ENCODE results near the gene SBF2.

Gene SBF2

GRCh38 chr11:9842923-9843322 is 451.1 kb downstream of the SBF2 start:
- Mint-ChIP-seq H3K4me3 (no peak overlapping the region), H3K27ac (no peak overlapping the region), H3K27me3 (ENCODE audit: low read depth) (no peaks in the 10 kb centered on the region), H3K36me3 (ENCODE audit: low read depth) (peaks cover 27% of the 10 kb centered on the region), H3K9me3 (peaks cover 7% of the 10 kb centered on the region), H3K4me1 (ENCODE audit: low read depth) (peaks cover 45% of the 10 kb centered on the region)

GRCh38 chr11:9840460-9841004 is 453.5 kb downstream of the SBF2 start:
- Mint-ChIP-seq H3K4me1 (ENCODE audit: low read depth) (peaks cover 38% of the 10 kb centered on the region), H3K4me3 (peak overlapping the region; percentile 51), H3K27ac (peak overlapping the region; percentile 36), H3K27me3 (ENCODE audit: low read depth) (no peaks in the 10 kb centered on the region), H3K36me3 (ENCODE audit: low read depth) (peaks cover 26% of the 10 kb centered on the region), H3K9me3 (peaks cover 7% of the 10 kb centered on the region)

- H3K27ac Mint-ChIP-seq = peak overlapping the region; percentile 52
- H3K4me3 Mint-ChIP-seq = peak overlapping the region; percentile 31
- peaks cover 19% of the 10 kb centered on the region for H3K36me3 Mint-ChIP-seq (ENCODE audit: low read depth)
- H3K9me3 Mint-ChIP-seq = peaks cover 7% of the 10 kb centered on the region
- no peaks in the 10 kb centered on the region for H3K27me3 Mint-ChIP-seq (ENCODE audit: low read depth)
- H3K4me1 Mint-ChIP-seq (ENCODE audit: low read depth) = peaks cover 38% of the 10 kb centered on the region
These were observed 454.5 kb downstream of the SBF2 start for GRCh38 chr11:9839550-9839949.

- Mint-ChIP-seq H3K4me3 (peak overlapping the region; percentile 31), H3K4me1 (ENCODE audit: low read depth) (peaks cover 38% of the 10 kb centered on the region), H3K9me3 (peaks cover 7% of the 10 kb centered on the region), H3K27me3 (ENCODE audit: low read depth) (no peaks in the 10 kb centered on the region), H3K36me3 (ENCODE audit: low read depth) (peaks cover 19% of the 10 kb centered on the region), H3K27ac (peak overlapping the region; percentile 18)
These were observed 455.1 kb downstream of the SBF2 start for GRCh38 chr11:9838961-9839360.

GRCh38 chr11:9838229-9838628 is 455.8 kb downstream of the SBF2 start:
- Mint-ChIP-seq H3K9me3 (peaks cover 7% of the 10 kb centered on the region), H3K27me3 (ENCODE audit: low read depth) (no peaks in the 10 kb centered on the region), H3K27ac (no peak overlapping the region), H3K36me3 (ENCODE audit: low read depth) (peaks cover 19% of the 10 kb centered on the region), H3K4me3 (no peak overlapping the region), H3K4me1 (ENCODE audit: low read depth) (peaks cover 36% of the 10 kb centered on the region)

- no peaks in the 10 kb centered on the region for H3K27me3 Mint-ChIP-seq (ENCODE audit: low read depth)
- no peaks in the 10 kb centered on the region for H3K9me3 Mint-ChIP-seq
- H3K27ac Mint-ChIP-seq = no peak overlapping the region
- H3K4me1 Mint-ChIP-seq (ENCODE audit: low read depth) = peaks cover 5% of the 10 kb centered on the region
- peaks cover 4% of the 10 kb centered on the region for H3K36me3 Mint-ChIP-seq (ENCODE audit: low read depth)
- H3K4me3 Mint-ChIP-seq = no peak overlapping the region
These were observed 459.7 kb downstream of the SBF2 start for GRCh38 chr11:9834291-9834690.

- H3K9me3 Mint-ChIP-seq = peaks cover 2% of the 10 kb centered on the region
- no peaks in the 10 kb centered on the region for H3K4me1 Mint-ChIP-seq (ENCODE audit: low read depth)
- no peak overlapping the region for H3K4me3 Mint-ChIP-seq
- H3K36me3 Mint-ChIP-seq (ENCODE audit: low read depth) = no peaks in the 10 kb centered on the region
- no peak overlapping the region for H3K27ac Mint-ChIP-seq
- H3K27me3 Mint-ChIP-seq (ENCODE audit: low read depth) = no peaks in the 10 kb centered on the region
These were observed 462.9 kb downstream of the SBF2 start for GRCh38 chr11:9831122-9831521.

GRCh38 chr11:9827708-9828107 is 466.3 kb downstream of the SBF2 start:
- H3K36me3 Mint-ChIP-seq (ENCODE audit: low read depth) = no peaks in the 10 kb centered on the region
- no peaks in the 10 kb centered on the region for H3K4me1 Mint-ChIP-seq (ENCODE audit: low read depth)
- peaks cover 2% of the 10 kb centered on the region for H3K9me3 Mint-ChIP-seq
- H3K27me3 Mint-ChIP-seq (ENCODE audit: low read depth) = no peaks in the 10 kb centered on the region
- no peak overlapping the region for H3K4me3 Mint-ChIP-seq
- no peak overlapping the region for H3K27ac Mint-ChIP-seq

GRCh38 chr11:9826390-9826789 is 467.6 kb downstream of the SBF2 start:
- Mint-ChIP-seq H3K27ac (no peak overlapping the region), H3K9me3 (peaks cover 2% of the 10 kb centered on the region), H3K27me3 (ENCODE audit: low read depth) (no peaks in the 10 kb centered on the region), H3K4me3 (no peak overlapping the region), H3K36me3 (ENCODE audit: low read depth) (no peaks in the 10 kb centered on the region), H3K4me1 (ENCODE audit: low read depth) (no peaks in the 10 kb centered on the region)

GRCh38 chr11:9825895-9826294 is 468.1 kb downstream of the SBF2 start:
- H3K36me3 Mint-ChIP-seq (ENCODE audit: low read depth) = no peaks in the 10 kb centered on the region
- H3K27me3 Mint-ChIP-seq (ENCODE audit: low read depth) = no peaks in the 10 kb centered on the region
- H3K27ac Mint-ChIP-seq = no peak overlapping the region
- no peak overlapping the region for H3K4me3 Mint-ChIP-seq
- peaks cover 2% of the 10 kb centered on the region for H3K9me3 Mint-ChIP-seq
- no peaks in the 10 kb centered on the region for H3K4me1 Mint-ChIP-seq (ENCODE audit: low read depth)

GRCh38 chr11:9825315-9825714 is 468.7 kb downstream of the SBF2 start:
- no peaks in the 10 kb centered on the region for H3K27me3 Mint-ChIP-seq (ENCODE audit: low read depth)
- no peak overlapping the region for H3K4me3 Mint-ChIP-seq
- H3K9me3 Mint-ChIP-seq = peaks cover 2% of the 10 kb centered on the region
- no peaks in the 10 kb centered on the region for H3K4me1 Mint-ChIP-seq (ENCODE audit: low read depth)
- no peaks in the 10 kb centered on the region for H3K36me3 Mint-ChIP-seq (ENCODE audit: low read depth)
- H3K27ac Mint-ChIP-seq = no peak overlapping the region

- Mint-ChIP-seq H3K4me3 (no peak overlapping the region), H3K9me3 (peaks cover 2% of the 10 kb centered on the region), H3K27ac (no peak overlapping the region), H3K36me3 (ENCODE audit: low read depth) (no peaks in the 10 kb centered on the region), H3K27me3 (ENCODE audit: low read depth) (no peaks in the 10 kb centered on the region), H3K4me1 (ENCODE audit: low read depth) (no peaks in the 10 kb centered on the region)
These were observed 470.1 kb downstream of the SBF2 start for GRCh38 chr11:9823887-9824385.

- Mint-ChIP-seq H3K36me3 (ENCODE audit: low read depth) (no peaks in the 10 kb centered on the region), H3K4me3 (no peak overlapping the region), H3K9me3 (peaks cover 2% of the 10 kb centered on the region), H3K4me1 (ENCODE audit: low read depth) (no peaks in the 10 kb centered on the region), H3K27me3 (ENCODE audit: low read depth) (no peaks in the 10 kb centered on the region), H3K27ac (no peak overlapping the region)
These were observed 470.6 kb downstream of the SBF2 start for GRCh38 chr11:9823439-9823838.

GRCh38 chr11:9821008-9821752 is 472.8 kb downstream of the SBF2 start:
- H3K4me1 Mint-ChIP-seq (ENCODE audit: low read depth) = no peaks in the 10 kb centered on the region
- H3K27ac Mint-ChIP-seq = no peak overlapping the region
- H3K9me3 Mint-ChIP-seq = no peaks in the 10 kb centered on the region
- H3K36me3 Mint-ChIP-seq (ENCODE audit: low read depth) = no peaks in the 10 kb centered on the region
- H3K4me3 Mint-ChIP-seq = no peak overlapping the region
- no peaks in the 10 kb centered on the region for H3K27me3 Mint-ChIP-seq (ENCODE audit: low read depth)

GRCh38 chr11:9820260-9820659 is 473.8 kb downstream of the SBF2 start:
- H3K9me3 Mint-ChIP-seq = no peaks in the 10 kb centered on the region
- H3K27me3 Mint-ChIP-seq (ENCODE audit: low read depth) = no peaks in the 10 kb centered on the region
- H3K4me1 Mint-ChIP-seq (ENCODE audit: low read depth) = no peaks in the 10 kb centered on the region
- no peak overlapping the region for H3K4me3 Mint-ChIP-seq
- no peaks in the 10 kb centered on the region for H3K36me3 Mint-ChIP-seq (ENCODE audit: low read depth)
- no peak overlapping the region for H3K27ac Mint-ChIP-seq

All from T-helper 1 cell treated with Interleukin-12 subunit alpha and Interleukin-12 subunit beta and Interleukin-4 antibody, amounts not matched to agents 30 μg/mL and 1 μg/mL, for 36 hours (primary cell).